HTR-8/SVneo (cell line): Measurements from ENCODE around the gene RGP1.

Experiments
- DNase-seq: peaks from one replicate; pipeline ENCODE4 v3.0.0; 2011; ENCODE audit warnings: low spot score, mixed read lengths; ENCODE audit not compliant: insufficient read length
- FAIRE-seq: peaks from 2 replicates; lab custom pipeline; 2011; peaks lifted over from hg19 to GRCh38; lab: Jason Lieb, UNC

Gene RGP1

DNA sequence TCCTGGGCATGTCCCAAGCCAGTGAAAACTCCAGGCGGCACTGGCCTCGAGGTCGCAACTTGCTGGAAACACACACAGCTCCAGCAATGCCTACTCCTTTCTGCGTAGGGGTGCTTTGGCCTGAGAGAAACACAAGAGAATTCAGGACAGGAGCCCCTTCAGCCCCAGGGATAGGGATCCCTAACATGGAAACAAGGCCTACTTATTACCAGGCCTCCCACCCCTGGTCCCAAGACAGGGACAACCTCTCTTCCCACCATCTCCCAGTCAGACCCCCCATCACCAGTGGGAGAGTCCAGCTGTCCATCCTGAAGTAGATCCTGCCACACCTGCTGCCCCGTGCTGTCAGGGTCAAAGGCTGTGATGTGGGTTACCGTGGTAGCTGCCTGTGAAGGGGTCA, 8.8 kb upstream of the RGP1 start:
- FAIRE-seq (no peak), DNase-seq (no peak)

DNA sequence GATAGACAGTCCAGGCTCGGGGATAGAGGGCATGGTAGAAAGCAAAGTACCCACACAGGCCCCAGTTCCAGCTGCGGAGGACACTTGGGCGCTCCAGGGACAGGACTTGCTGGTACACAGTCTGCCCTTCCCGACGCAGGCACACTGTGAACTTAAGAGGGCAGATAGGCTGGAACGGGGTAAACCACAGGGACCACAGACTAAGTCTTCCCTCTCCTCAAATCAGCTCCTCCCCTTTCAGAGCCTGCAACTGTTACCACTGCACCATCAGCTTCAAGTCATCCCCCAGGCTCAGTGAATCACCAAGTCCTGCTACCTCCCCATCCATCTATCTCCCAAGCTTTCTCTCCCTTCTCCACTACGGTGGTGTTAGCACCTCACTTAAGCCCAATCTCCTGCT, 7.3 kb upstream of the RGP1 start:
- no peak for FAIRE-seq
- DNase-seq: no peak

DNA sequence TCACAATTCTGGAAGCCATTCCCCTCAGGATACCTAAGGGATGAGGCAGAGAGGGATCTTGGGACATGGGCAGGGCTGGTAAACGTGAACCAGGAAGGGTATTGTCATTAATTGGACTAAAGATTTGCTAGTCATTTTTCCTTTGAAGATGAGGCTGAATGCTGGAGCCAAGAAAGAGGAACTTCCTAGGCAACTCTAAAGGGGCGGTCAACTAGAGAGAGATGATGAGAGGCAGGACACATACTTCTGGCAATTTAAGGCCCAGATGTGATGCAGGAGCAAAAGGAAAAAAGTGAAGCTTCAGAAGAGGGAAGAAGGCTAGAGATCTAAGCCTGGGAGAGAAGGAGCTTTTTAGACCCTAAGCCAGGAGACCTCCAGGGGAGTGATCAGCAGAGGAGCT, 5.6 kb upstream of the RGP1 start:
- DNase-seq (no peak), FAIRE-seq (no peak)

DNA sequence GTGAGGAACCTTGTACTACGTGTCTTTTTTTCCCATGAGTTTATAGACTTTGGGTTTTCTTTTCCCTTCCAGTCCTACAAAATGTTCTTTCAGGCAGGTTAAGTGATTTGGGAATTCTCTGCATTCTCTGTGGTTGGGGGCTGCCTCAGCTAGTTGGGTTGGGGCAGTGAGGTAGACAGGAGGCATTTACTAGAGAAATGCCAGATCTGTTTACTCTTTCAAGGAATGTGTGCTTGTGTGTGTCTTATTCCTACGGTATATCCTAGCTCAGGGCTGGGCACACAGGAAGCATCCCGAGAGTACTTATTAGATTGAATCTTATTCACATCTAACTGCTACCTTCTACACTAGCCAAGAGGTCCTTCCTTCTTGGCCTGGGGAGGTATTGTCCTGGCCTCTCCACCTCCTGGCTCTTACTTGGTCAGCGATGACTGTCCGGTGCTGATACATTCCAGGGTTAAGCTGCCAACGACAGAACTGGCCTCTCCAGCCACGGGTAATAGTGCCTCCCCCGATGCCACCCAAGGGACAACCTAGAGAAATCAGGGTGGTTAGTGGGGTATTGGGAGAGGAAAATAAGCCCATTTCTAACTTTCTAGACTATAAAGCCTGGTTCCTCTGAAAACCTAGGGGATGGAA, 5.1 kb upstream of the RGP1 start:
- DNase-seq: no peak
- no peak for FAIRE-seq

DNA sequence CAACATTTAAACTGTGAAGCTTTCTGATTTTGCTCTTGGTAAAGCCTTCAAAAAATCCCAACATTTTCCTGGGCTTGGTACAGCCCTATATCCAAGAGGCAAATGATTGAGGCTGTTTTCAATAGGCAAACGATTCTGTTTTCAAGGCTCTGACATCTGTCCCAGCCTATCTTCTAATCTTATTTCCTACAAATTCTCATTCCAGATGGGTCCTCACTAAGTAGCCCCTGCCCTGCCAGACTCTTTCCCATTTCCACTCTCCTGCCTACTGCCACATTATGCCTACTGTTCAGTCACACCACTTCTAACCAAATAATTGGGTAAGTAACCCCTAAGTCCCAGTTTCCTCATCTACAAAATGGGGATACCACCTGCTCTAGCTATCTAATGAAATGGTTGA, 3.5 kb upstream of the RGP1 start:
- no peak for FAIRE-seq
- no peak for DNase-seq

DNA sequence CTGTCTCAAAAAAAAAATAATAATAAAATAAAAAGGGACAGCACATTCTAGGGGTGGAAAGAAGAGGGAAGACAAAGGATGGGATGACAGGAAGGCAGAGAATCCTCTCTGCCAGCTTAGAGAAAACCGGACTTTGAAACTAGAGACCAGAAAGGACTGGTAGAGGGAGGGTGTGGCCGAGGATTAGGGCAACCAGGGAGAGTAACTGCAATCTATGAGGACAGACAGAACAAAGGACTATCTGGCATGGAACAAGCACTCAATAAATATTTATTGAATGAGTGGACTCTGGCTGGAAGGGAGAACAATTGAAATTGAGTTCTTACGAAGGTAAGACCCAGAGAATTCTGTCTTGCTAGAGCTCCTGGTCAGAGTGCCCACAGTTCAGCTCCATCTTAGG, 2.5 kb upstream of the RGP1 start:
- FAIRE-seq (no peak), DNase-seq (no peak)

DNA sequence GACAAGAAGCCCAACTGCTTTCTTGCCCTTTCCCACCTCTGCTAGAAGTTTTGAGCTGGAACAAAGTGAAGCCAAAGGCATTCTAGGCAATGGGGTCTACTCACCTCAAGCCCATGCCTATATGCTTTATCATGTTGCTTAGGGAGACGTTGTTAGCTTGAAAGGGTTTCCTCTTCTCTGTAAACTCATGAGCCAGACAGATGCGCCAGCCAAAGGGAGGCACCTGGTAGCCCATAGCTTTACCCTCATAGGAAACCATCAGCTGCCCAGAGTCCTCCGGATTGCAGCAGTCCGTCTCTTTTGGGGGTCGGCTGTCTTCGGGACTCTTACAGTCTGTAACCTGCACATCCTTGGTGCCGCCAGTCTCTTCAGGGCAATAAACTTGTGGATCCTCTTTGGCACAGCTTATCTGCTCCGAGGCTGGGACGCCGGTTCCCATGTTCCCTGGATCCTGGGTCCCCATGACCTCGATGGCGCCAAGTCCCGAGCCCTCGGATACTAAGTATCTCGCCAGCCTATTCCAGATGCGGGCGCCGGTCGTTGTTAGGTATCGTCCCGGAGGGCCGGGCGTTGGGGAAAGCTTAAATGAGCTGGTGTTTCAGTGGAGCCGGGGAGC, 737 bp upstream of the RGP1 start:
- DNase-seq (no peak), FAIRE-seq (no peak)

DNA sequence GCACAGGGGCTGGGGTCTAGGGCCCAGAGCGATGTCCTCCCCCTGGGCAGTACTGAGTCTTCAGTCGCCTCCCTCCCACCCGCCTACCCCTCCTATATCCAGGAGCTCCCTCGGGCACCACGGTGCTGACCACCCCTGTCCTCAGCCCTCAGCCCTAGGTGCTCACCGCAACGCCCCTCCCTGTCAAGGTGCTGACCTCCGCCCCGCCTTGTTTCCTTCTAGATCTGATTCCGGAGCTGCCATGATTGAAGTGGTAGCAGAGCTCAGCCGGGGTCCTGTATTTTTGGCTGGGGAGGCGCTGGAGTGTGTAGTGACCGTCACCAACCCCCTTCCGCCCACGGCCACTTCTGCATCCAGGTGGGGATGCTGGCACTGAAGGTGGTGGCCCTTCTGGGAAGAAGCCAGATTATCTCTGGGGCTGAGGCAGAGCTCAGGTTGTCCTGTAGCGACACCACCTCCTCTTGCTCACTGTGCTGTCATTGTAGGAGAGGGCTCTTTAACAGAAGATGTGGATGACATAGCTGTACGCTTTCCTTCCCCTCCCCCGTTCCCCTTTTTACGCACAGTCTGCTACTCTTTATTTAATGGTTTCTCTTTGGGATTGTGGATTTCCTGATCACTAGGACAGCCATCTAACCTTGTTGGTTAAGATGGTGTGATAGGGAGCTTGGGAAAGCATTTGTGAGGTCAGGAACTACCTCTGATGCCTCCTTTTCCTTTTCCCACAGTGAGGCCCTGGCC, 598 bp downstream of the RGP1 start:
- no peak for DNase-seq

DNA sequence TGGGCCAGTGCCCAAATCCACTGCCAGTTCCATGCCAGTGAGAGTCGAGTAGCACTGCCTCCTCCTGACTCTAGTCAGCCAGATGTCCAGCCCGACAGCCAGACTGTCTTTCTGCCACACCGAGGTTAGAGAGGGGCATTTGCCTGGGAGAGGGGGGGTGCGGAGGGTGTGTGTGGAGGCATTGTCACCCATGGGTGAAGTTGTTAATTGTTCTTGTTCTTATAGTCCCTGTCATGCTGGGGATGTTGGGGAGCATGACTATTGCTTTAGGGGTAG, 1.1 kb downstream of the RGP1 start:
- DNase-seq: no peak
- no peak for FAIRE-seq

More for the DNA sequence above, 598 bp downstream of the RGP1 start:
- no peak for FAIRE-seq

DNA sequence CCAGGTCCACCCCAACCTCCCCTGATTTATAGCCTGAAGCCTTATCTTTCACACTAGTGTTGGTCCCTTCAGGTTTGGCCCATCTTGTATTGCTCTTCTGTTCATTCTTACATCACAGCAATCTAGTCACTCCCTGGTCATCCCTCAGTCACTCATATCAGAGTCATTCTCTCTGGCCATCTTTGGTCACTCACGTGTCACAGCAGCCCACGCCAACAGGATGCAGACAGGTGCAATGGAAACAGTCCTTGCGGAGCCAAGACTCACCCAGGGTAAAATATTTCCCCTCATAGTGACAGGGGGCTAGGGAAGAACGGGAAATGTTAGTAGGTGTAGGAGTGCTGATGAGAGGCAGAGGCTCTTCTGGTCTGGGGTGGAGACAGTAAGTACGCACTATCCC, 4.4 kb downstream of the RGP1 start:
- no peak for FAIRE-seq
- DNase-seq: no peak

DNA sequence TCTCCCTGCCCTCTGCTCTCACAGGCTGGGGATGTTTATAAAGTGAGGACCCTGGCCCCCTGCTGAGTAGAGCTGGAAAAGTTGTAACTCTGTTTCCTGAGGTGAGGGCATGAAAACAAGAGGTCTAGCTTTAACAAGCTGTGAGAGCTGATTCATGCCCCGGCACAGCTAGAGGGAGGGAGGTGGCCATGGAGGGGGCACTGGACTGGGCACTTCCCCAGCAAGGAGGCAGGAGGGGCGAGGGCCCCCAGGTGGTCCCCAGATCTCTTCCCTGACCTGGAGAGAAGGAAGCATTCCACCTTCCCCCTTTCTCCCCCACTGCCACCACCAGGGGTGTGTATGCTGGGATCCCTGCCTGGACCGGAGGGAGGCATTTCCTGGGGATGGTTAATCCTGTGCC, 5.2 kb downstream of the RGP1 start, which contains the start of gene MSMP:
Gene MSMP (minus strand): TSS at position 13 of the 400 bp plus-strand sequence. CDS start 147 bp downstream, outside the sequence.
- no peak for FAIRE-seq
- no peak for DNase-seq

DNA sequence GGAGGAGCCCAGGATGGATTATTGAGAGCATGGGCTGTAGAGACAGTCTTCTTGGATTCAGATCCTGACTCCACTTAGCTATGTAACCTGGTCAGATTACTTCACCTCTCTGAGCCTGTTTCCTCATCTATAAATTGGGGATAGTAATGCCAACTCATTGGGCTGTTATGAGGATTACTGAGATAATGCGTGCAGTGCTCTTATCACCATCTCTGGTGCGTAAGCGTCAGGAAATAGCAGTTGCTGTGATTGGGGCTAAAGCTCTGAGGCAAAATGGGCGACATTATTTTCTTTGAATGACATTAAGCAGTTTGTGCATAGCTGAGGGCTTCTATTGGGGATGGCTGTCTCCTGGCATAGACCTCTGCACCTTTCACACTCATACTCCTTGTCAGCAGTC, 6.0 kb downstream of the RGP1 start:
- FAIRE-seq (no peak), DNase-seq (no peak)

DNA sequence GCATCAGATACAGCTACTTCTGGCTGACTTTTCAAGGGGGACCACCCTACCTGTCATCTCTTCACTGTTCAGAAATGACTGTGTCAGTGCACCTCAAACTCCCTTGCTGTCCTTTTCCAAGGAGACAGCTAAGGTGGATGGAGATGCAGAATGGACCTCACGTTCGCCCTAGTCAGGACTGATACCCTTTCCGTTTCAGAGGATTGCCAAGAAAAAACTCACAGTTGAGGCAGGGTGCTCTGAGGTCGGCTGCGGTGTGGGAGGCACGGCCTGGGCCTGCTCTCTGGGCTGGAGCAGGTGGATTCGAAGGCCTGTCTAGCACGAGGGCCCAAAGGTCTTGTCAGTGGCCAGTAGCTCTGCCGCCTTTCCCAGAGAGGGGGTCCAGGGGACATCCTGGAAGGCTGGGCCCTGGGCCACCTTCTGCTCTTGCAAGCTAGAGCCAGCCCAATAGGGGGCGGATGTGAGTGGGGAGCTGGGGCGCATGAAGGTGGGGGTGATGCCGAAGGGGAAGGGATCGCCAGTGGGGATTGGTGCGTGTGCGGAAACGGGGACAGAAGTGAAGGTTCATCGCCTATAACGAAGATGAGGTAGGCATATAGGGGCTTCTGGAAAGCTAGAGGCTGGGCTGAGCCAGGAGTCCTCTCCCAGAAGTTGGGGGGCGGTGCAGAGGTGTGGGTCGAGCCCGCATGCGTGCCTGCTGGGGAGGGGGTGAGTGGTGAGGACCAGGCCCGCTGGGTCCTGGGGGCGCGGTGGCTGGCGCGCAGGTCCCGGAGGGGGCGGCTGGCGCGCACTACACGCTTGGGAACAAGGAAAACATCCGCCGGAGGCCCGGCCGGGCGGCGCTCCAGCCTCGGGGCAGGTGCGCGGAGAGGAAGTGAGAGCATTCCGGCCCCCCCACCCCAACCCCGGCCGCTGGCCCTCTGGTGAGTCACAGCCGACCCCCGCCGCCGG, 7.5 kb downstream of the RGP1 start:
- DNase-seq: peak; percentile 45
- no peak for FAIRE-seq

DNA sequence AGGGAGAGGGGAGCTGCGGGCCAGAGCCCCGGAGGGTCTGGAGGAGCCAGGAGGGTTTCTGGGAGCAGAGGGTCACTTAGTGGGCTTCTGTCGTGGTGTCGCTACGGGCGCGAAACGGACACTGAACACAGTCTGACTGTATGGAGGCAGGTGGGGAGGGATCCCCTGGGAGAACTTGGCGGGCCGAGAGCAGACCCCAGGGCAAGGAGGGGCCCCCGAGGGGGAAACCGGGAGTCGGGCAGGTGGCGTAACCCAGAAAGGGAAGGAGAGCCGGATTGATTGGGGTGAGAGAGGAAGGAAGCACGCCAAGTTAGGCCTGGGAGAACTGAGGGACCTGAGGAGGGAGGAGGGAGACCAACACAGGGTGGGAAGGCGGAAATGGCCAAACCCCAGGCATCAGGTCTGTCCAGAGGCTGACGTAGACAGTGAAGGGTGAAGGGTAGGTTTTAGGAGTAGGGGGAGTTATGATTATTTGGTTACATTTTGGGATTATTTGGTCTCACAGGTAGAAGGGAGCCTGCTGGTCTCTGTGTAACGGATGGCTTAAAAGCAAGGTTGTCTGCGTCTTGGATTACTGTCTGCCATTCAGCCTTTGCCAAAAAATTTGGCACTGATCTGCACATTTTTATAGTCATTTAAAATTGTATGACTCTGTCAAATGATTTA, 8.3 kb downstream of the RGP1 start:
- FAIRE-seq (no peak), DNase-seq (peak; percentile 39)

DNA sequence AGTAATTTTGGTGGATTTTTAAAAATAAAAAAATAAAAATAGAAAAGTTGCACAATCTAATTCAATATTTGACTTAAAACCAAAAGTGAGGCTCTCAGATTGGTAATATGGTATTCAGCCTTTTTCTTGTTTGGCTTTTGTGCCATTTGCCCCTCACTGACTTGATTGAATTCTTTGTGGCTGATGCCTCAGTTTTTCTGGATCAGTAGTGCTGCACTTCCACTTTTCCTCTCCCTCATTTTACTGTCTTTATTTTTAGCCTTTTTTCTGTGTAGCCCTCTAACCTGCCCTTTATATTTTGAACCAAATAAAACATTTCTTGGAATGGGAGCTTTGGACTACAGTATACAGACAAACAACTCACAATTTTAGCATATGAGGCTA, 8.8 kb downstream of the RGP1 start:
- DNase-seq (no peak), FAIRE-seq (no peak)

DNA sequence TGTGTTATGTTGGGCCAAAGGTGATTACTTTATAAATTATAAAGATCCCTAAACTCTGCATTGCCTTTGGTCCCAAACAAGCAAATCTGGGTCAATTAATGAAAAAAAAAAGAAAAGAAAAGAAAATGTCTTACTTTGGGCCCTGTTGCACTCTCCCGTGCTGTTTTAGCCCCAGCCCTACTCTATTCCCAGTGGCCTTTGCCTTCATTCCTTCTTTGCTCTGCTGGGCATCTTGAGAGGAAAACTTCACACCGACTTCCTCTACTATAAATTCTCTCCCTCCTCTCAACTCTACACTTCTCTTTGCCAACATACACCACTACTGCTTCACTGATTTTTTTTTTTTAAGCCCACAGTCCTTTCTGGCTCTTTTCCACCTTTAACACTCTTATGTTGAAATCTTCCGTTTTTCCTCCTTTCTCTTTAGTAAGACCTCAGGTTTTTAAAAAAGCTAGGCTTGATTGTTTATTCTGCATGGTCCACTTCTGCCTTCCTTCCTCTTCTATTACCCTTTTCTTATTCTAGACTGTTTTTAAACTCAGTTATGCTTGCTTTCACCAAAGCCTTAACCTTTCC, 9.5 kb downstream of the RGP1 start:
- FAIRE-seq (no peak), DNase-seq (no peak)

DNA sequence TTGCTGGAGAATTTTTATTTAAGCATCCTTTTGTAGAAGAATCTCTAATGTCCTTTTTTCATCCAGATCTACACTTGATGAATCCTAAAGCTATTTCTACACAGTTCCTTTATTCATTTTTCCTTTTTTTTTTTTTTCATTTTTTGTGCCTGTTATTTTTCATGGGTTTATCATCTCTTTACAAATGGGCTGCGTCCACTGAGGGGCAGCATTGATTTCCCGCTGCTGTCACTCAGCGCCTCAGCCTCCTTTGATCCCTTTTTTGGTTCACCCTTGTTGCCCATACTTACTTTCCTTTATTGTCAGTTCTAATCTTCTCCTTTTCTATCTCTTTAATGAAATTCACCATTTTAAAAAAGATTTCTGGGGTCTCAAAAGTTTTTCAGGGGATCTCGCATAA, 10.7 kb downstream of the RGP1 start:
- DNase-seq: no peak
- no peak for FAIRE-seq

DNA sequence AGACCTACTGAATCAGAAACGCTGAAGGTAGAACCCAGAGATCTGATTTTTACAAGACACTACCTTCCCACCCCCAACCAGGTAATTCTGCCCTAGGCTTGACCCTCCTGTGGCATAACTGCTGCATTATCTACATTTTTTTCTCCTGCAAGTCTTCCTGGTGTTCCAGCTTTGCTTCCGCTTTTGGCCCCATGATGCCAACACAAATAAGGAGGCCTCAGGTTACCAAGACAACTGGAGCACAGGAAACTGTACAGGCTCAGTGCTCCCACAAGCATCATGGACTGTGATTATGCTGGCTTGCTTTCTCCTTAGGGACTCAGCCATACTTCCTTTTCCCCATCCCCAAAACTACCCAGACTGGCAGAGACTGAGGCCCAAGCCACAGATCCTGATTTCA, 11.6 kb downstream of the RGP1 start:
- no peak for DNase-seq
- FAIRE-seq: no peak

DNA sequence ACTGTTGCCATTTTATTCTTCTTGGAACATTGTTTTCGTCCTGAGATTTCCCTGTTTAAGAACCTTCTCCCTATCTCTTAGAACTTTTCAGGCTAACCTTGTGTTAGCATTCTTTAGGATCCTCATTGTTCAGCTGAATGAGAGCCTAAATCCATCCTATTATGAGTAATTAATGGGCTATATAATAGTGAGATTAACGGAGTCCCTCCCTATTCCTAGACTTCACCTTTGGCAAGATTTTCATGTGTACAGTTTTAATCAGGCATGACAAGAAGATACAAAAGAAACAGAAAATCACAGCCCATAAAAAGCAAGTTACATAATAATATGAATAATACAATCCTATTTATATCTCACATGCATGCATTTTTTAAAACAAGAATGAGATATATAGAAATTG, 14.1 kb downstream of the RGP1 start:
- FAIRE-seq: no peak

DNA sequence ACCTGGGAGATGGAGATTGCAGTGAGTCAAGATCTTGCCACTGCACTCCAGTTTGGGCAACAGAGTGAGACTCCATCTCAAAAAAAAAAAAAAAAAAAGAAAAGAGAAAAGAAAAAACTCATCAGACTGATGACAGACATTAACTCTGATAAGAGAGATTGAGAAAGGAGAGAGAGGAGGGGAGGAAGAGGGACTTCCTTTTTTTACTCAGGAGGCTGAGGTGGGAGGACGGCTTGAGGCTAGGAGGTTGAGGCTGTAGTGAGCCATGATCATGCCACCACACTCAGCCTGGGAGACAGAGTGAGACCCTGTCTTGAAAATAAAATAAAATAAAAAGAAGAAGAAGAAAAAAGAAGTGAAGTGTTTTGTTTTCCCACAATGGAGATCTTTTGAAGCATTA, 14.7 kb downstream of the RGP1 start:
- DNase-seq (no peak), FAIRE-seq (no peak)

More for the DNA sequence above, 14.1 kb downstream of the RGP1 start:
- no peak for DNase-seq
